Measurements from ENCODE around the gene NFIB. TPM values are rescaled to one million over a fixed set of nuclear protein-coding genes. Genes with fewer than 3 reads are reported as not detected.

Gene NFIB
- total RNA-seq, 1 experiment from 2014 or later = 14.3 TPM

- no peak for TF ChIP-seq CTCF (conservative IDR thresholded peaks at IDR 0.05)
- H3K14ac ChIP-seq (ENCODE audit: insufficient read depth, low read length) = peak overlapping the region; percentile 87; the same call in 1 of the 2 replicates
- H3K79me2 ChIP-seq (ENCODE audit: insufficient read depth, low read length) = no peaks in the 10 kb centered on the region
- H3K23me2 ChIP-seq (ENCODE audit: insufficient read length, low read depth, low read length, poor library complexity, severe bottlenecking) = peaks cover 17% of the 10 kb centered on the region
- H2BK120ac ChIP-seq (ENCODE audit: low read depth, low read length, poor library complexity, severe bottlenecking) = no peak overlapping the region
- no peak overlapping the region for H2AFZ ChIP-seq (ENCODE audit: low read length)
- H4K20me1 ChIP-seq (ENCODE audit: control insufficient read depth, insufficient read depth, insufficient read length) = no peaks in the 10 kb centered on the region
- H3K27me3 Mint-ChIP-seq (ENCODE audit: low read depth) = 0 out of 2 replicates have a peak, but pooled peaks cover 4% of the 10 kb centered on the region
- no CpG with 5 or more reads among the region's 17 CpGs for WGBS (ENCODE audit: extremely low coverage, insufficient read length, low lambda C conversion rate)
- no peak overlapping the region for H3K56ac ChIP-seq (ENCODE audit: insufficient read length, low read depth, low read length)
- H3K27me3 ChIP-seq (ENCODE audit: insufficient read depth, low read length) = no peaks in the 10 kb centered on the region
- no peak overlapping the region for H4K91ac ChIP-seq (ENCODE audit: insufficient read length, low read depth, low read length)
- H3K23ac ChIP-seq (ENCODE audit: insufficient read length, low read depth, low read length) = no peak overlapping the region
- H3K9ac ChIP-seq (ENCODE audit: extremely low read depth, insufficient read length, low read length) = peak overlapping the region; percentile 85
- H3K4me1 ChIP-seq (ENCODE audit: insufficient read depth, low read length) = peaks cover 8% of the 10 kb centered on the region; the same call in 1 of the 2 replicates
- no peak overlapping the region for H2AK5ac ChIP-seq (ENCODE audit: insufficient read length, low read length)
- DNase-seq = no peak
- H3K36me3 Mint-ChIP-seq (ENCODE audit: insufficient read depth in 1 of 3, low read depth in 3 of 3) = no peaks in the 10 kb centered on the region; a peak in 1 of 7 replicates
- H2BK12ac ChIP-seq (ENCODE audit: insufficient read length, low read depth, low read length) = peak overlapping the region; percentile 45
- H3K27ac ChIP-seq (ENCODE audit: insufficient read length, low read depth, low read length) = no peak overlapping the region
- peaks cover 46 to 47% of the 10 kb centered on the region in 2 experiments for H3K4me1 Mint-ChIP-seq
- H3K9me3 Mint-ChIP-seq = no peaks in the 10 kb centered on the region
- H2BK20ac ChIP-seq (ENCODE audit: low read depth, low read length, poor library complexity, severe bottlenecking) = no peak overlapping the region
- H2BK15ac ChIP-seq (ENCODE audit: low read depth, low read length) = no peak overlapping the region; the same call in 1 of the 2 replicates
- no peak overlapping the region; the same call in 1 of the 2 replicates for H3K4ac ChIP-seq (ENCODE audit: low read depth, low read length)
- peak overlapping the region; percentile 86 to 96 for H3K4me3 Mint-ChIP-seq
- no peak overlapping the region for H4K8ac ChIP-seq (replicated peaks; ENCODE audit: insufficient read length, low read depth, low read length)
- peak overlapping the region; percentile 78 to 94 (median 81) for H3K27ac Mint-ChIP-seq
- H4K5ac ChIP-seq (ENCODE audit: insufficient read length, low read depth, low read length) = no peak overlapping the region
- H3K4me2 ChIP-seq (ENCODE audit: insufficient read depth, insufficient read length, low read length) = peak overlapping the region; percentile 98
- peak overlapping the region; percentile 95 for H3K18ac ChIP-seq (ENCODE audit: insufficient read length, low read depth, low read length)
- no peak overlapping the region for H2BK5ac ChIP-seq (ENCODE audit: insufficient read length, low read length)
- H3K79me1 ChIP-seq (ENCODE audit: insufficient read depth, low read depth, low read length, poor library complexity, severe bottlenecking) = no peaks in the 10 kb centered on the region
- H3T11ph ChIP-seq (ENCODE audit: low read length) = no peak overlapping the region
- no peaks in the 10 kb centered on the region for H3K9me3 ChIP-seq (ENCODE audit: control insufficient read depth, low read depth, low read length)
Observed at GRCh38 chr9:14323083-14323971, 9.4 kb upstream of the NFIB start.

Measured in H9 (cell line).